Ishikawa (cell line): ENCODE data around the gene GPC6.

ENCODE experiments used
- CEBPB ChIP-seq: IDR thresholded peaks from 2 replicates; pipeline ENCODE4 v1.6.1; 2012
- CREB1 ChIP-seq: IDR thresholded peaks from 2 replicates; pipeline ENCODE4 v1.6.1; 2012; ENCODE audit warnings: low read depth
- EGR1 ChIP-seq: IDR thresholded peaks from 2 replicates; pipeline ENCODE4 v1.6.1; 2012
- EP300 ChIP-seq: IDR thresholded peaks from 2 replicates; pipeline ENCODE4 v1.6.1; 2012; ENCODE audit warnings: borderline replicate concordance
- FOXM1 ChIP-seq: IDR thresholded peaks from 2 replicates; pipeline ENCODE4 v1.6.1; 2012; ENCODE audit warnings: low read depth, borderline replicate concordance
- MAX ChIP-seq: IDR thresholded peaks from 2 replicates; pipeline ENCODE4 v1.6.1; 2012
- NFIC ChIP-seq: IDR thresholded peaks from 2 replicates; pipeline ENCODE4 v1.6.1; 2012
- RAD21 ChIP-seq: IDR thresholded peaks from 2 replicates; pipeline ENCODE4 v1.6.1; 2012; ENCODE audit warnings: low read depth
- REST ChIP-seq: IDR thresholded peaks from 2 replicates; pipeline ENCODE4 v1.6.1; 2012; ENCODE audit warnings: low read depth, mild to moderate bottlenecking
- TAF1 ChIP-seq: IDR thresholded peaks from 2 replicates; pipeline ENCODE4 v1.6.1; 2012; ENCODE audit warnings: low read depth, mild to moderate bottlenecking
- TCF12 ChIP-seq: IDR thresholded peaks from 2 replicates; pipeline ENCODE4 v1.6.1; 2012; ENCODE audit warnings: low read depth
- TEAD4 ChIP-seq: IDR thresholded peaks from 2 replicates; pipeline ENCODE4 v1.6.1; 2012
- YY1 ChIP-seq: IDR thresholded peaks from 2 replicates; pipeline ENCODE4 v1.6.1; 2012; ENCODE audit warnings: low read depth
- ZBTB7A ChIP-seq: IDR thresholded peaks from 2 replicates; pipeline ENCODE4 v1.6.1; 2012; ENCODE audit warnings: low read depth
- TF ChIP-seq, protein P1 (sequence below): IDR thresholded peaks from 2 replicates; pipeline ENCODE4 v1.6.1; 2012

The GPC6 gene

GRCh38 chr13:93339550-93339949, 112.9 kb downstream of the GPC6 start:
- TF ChIP-seq EP300, result no peak
- TF ChIP-seq CEBPB, result no peak

DNA sequence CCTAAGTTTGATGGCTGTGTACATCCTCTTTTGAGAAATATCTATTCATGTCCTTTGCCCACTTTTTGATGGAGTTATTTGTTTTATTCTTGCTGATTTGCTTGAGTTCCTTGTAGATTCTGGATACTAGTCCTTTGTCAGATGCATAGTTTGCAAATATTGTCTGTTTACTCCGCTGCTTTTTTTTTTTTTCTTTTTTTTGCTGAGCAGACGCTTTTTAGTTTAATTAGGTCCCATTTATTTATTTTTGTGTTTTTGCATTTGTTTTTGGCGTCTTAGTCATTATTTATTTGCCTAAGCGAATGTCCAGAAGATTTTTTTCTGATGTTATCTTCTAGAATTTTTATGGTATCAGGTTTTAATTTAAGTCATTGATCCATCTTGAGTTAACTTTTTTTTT, 114.9 kb downstream of the GPC6 start:
- TF ChIP-seq, protein P1, sequence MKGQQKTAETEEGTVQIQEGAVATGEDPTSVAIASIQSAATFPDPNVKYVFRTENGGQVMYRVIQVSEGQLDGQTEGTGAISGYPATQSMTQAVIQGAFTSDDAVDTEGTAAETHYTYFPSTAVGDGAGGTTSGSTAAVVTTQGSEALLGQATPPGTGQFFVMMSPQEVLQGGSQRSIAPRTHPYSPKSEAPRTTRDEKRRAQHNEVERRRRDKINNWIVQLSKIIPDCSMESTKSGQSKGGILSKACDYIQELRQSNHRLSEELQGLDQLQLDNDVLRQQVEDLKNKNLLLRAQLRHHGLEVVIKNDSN, result no peak
- TF ChIP-seq EGR1 (no peak), TEAD4 (no peak), CEBPB (no peak), CREB1 (no peak)

DNA sequence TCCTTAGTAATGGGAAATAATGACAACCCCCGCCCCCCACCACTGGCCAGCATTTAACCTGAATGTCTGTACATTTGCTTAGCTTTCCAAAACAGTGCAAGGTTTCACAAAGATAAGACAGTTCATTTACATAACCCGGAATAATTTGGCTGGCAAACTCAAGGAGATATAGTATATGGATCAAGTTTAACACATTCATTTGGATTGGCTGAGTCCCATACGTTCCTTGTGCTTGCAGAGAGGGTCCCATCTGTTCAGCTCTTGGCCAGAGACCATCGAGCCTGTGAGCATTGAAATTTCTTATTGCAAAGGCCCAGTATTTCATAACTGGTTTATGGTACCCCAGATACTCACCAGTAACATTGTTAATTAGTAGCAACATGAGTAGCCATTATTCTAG, 116.5 kb downstream of the GPC6 start:
- TF ChIP-seq EGR1 (no peak), RAD21 (no peak), YY1 (no peak), TAF1 (no peak), REST (no peak), CEBPB (no peak), CREB1 (no peak), EP300 (no peak), TCF12 (no peak), ZBTB7A (no peak), NFIC (no peak), FOXM1 (no peak)
- TF ChIP-seq, protein P1, result no peak

DNA sequence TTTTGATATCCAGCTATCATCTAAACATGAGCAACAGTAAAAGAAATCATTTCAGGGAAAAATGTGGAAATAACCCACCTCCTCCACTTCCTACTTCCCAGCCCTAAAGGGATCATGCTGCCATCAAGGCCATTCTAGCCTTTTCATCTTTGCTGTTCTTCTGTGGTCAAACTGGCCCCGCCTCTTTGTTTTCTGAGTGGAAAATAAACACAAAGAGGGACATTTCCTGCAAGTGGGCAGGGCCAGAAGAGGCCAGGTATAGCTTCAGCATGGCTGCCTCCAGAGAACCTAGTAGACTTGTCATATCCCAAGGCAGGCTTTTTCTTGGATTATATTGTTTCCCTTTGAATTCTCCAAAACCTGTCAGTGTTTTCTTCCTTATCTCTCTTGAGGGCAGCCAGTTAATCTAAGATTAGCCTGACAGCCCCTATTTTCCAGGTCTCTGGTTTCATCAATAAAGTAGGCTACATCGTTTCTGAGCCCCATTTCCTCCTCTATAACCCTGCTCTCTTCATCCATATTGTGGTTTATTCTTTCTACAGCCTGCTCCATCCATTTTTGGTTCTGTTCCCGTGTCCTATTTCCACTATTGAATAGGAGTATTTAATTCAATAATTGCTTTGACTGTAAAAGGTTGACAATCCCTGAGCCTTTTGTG, 117.6 kb downstream of the GPC6 start:
- TF ChIP-seq RAD21, result no peak
- no peak for TF ChIP-seq ZBTB7A
- TF ChIP-seq EGR1, result no peak
- no peak for TF ChIP-seq REST
- no peak for TF ChIP-seq TEAD4
- TF ChIP-seq FOXM1, result no peak
- no peak for TF ChIP-seq CEBPB
- no peak for TF ChIP-seq MAX
- no peak for TF ChIP-seq NFIC
- TF ChIP-seq TCF12, result no peak
- TF ChIP-seq YY1, result no peak
- TF ChIP-seq TAF1, result no peak
- TF ChIP-seq, protein P1, result no peak
- no peak for TF ChIP-seq EP300

DNA sequence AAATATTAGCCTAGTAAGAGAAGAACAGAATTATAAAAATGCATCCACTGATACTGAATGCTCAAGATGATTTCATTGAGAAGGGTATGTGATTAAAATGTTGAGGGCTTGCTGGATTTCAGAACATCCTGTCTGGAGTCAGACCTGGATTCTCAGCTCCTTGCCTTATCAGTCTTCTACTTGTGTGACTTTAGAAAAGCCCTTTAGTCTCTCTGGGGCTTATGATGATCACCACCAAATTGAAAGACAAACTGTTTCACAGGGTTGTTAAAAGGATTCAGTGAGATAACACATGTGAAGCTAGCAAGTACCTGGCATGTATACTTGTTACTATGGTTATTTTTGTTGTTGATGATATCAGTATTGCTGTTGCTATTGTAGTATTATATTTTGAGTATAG, 118.4 kb downstream of the GPC6 start:
- TF ChIP-seq YY1 (no peak), TCF12 (no peak), NFIC (no peak), TEAD4 (no peak), CEBPB (no peak), MAX (no peak), CREB1 (no peak), RAD21 (no peak), FOXM1 (no peak), REST (no peak), EGR1 (no peak), EP300 (no peak), ZBTB7A (no peak), TAF1 (no peak)
- TF ChIP-seq, protein P1, result no peak
